ENCODE data around the gene CD74. TPM values are rescaled to one million over a fixed set of nuclear protein-coding genes. Genes with fewer than 3 reads are reported as not detected.

The CD74 gene
- total and polyA plus RNA-seq, 10 of the 15 experiments (the other 5 are each of a cell fraction or from before 2014, with no cell fraction given) = 1,387 to 11,063 (median 3,922) TPM

GRCh38 chr5:150407096-150407720, 5.5 kb downstream of the CD74 start (continued):
- TF ChIP-seq CUX1 (IDR thresholded peaks at IDR 0.05; ENCODE audit: insufficient replicate concordance, low read depth, low read length) = no peak
- TF ChIP-seq SIN3A (IDR thresholded peaks at IDR 0.05; ENCODE audit: low read depth, low read length) = 0 out of 2 replicates have a peak, but pooled peaks have one; percentile 41
- no peak for TF ChIP-seq MXI1 (IDR thresholded peaks at IDR 0.05; ENCODE audit: low read depth, low read length)
- TF ChIP-seq FOXK2 (IDR thresholded peaks at IDR 0.05) = no peak
- TF ChIP-seq EGR1 (IDR thresholded peaks at IDR 0.05; ENCODE audit: borderline replicate concordance in 1 of 2, low read depth in 2 of 2, low read length in 2 of 2) = 0 out of 3 replicates have a peak, but pooled peaks of 1 of the 2 experiments have one; percentile 15
- TF ChIP-seq POLR2AphosphoS2 (IDR thresholded peaks at IDR 0.05; ENCODE audit: low read depth, low read length) = peak; percentile 89
- no peak for TF ChIP-seq KAT2A (conservative IDR thresholded peaks at IDR 0.05; ENCODE audit: control insufficient read depth, low read depth, low read length)
- no peak for TF ChIP-seq MYC (IDR thresholded peaks at IDR 0.05; ENCODE audit: insufficient read depth, insufficient read length, insufficient replicate concordance, low read length, severe bottlenecking)
- no peak for TF ChIP-seq SIX5 (IDR thresholded peaks at IDR 0.05; ENCODE audit: low read depth, low read length, severe bottlenecking)
- no peak for TF ChIP-seq ZNF592 (IDR thresholded peaks at IDR 0.05)
- no peak for TF ChIP-seq SP1 (IDR thresholded peaks at IDR 0.05; ENCODE audit: low read depth, low read length)
- TF ChIP-seq NR2C1 (IDR thresholded peaks at IDR 0.05) = no peak
- TF ChIP-seq ZNF274 (IDR thresholded peaks at IDR 0.05; ENCODE audit: insufficient read depth, insufficient read length) = no peak
- no peak for TF ChIP-seq MAX (IDR thresholded peaks at IDR 0.05; ENCODE audit: low read depth, low read length)
- no peak for TF ChIP-seq GABPA (IDR thresholded peaks at IDR 0.05; ENCODE audit: low read depth)
- no peak for TF ChIP-seq STAT1 (conservative IDR thresholded peaks at IDR 0.05)
- no peak for TF ChIP-seq BHLHE40 (IDR thresholded peaks at IDR 0.05; ENCODE audit: borderline replicate concordance in 1 of 2, low read depth in 2 of 2, low read length in 1 of 2)
- TF ChIP-seq YBX1 (IDR thresholded peaks at IDR 0.05) = no peak

All from GM12878 (cell line).